ENCODE measurements around the gene TINAG.

GRCh38 chr6:54289426-54289825 lies 18.8 kb upstream of the TINAG start:
- TF ChIP-seq, protein P1, sequence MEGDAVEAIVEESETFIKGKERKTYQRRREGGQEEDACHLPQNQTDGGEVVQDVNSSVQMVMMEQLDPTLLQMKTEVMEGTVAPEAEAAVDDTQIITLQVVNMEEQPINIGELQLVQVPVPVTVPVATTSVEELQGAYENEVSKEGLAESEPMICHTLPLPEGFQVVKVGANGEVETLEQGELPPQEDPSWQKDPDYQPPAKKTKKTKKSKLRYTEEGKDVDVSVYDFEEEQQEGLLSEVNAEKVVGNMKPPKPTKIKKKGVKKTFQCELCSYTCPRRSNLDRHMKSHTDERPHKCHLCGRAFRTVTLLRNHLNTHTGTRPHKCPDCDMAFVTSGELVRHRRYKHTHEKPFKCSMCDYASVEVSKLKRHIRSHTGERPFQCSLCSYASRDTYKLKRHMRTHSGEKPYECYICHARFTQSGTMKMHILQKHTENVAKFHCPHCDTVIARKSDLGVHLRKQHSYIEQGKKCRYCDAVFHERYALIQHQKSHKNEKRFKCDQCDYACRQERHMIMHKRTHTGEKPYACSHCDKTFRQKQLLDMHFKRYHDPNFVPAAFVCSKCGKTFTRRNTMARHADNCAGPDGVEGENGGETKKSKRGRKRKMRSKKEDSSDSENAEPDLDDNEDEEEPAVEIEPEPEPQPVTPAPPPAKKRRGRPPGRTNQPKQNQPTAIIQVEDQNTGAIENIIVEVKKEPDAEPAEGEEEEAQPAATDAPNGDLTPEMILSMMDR (IDR thresholded peaks at IDR 0.05) = no peak
- no peak for TF ChIP-seq POLR2A (IDR thresholded peaks at IDR 0.05)

All from lower leg skin (tissue), 3 donors.